MM.1S (cell line): ENCODE measurements around the gene NFATC1.

Experiments
- CTCF ChIP-seq: fragments of 300-600 bp; sonication (generic); IDR thresholded peaks from 2 replicates; pipeline ENCODE4 v1.5.1; 2016; ENCODE audit warnings: antibody characterized with exemption, low read length, mixed read lengths
- EZH2 ChIP-seq: fragments of 300-600 bp; sonication (generic); optimal IDR thresholded peaks from 2 replicates; pipeline ENCODE3; 2017; ENCODE audit warnings: low read depth, mild to moderate bottlenecking, antibody characterized with exemption, low read length, mixed read lengths
- EZH2phosphoT487 ChIP-seq: fragments of 300-600 bp; sonication (generic); IDR thresholded peaks from 2 replicates; pipeline ENCODE4 v1.6.1; 2018; ENCODE audit warnings: antibody characterized with exemption, low read length

GRCh38 chr18:79478484-79479115, 82.9 kb downstream of the NFATC1 start:
- TF ChIP-seq CTCF (no peak), EZH2 (no peak), EZH2phosphoT487 (no peak)
